ENCODE measurements around the gene ZNF430. TPM values are rescaled to one million over a fixed set of nuclear protein-coding genes. Genes with fewer than 3 reads are reported as not detected.

Gene ZNF430
- 7.2 and 28.3 TPM in 2 replicates for total RNA-seq

GRCh38 chr19:21020298-21021227 lies at the start of gene ZNF430:
Gene ZNF430 (plus strand): TSS chr19:21020657. CDS start chr19:21020801, 144 bp downstream.

GRCh38 chr19:21082011-21082975 lies 61.8 kb downstream of the ZNF430 start, which contains the start of gene ZNF714:
Gene ZNF714 (plus strand): TSS chr19:21082203. CDS start chr19:21098269, 16,066 bp downstream.

Other genes starting within 250 kb of the ZNF430 start
- 1.6 and 5.4 TPM in 2 replicates for gene ZNF66, start 244.4 kb upstream of the ZNF430 start, total RNA-seq
- 4.9 and 7.2 TPM in 2 replicates for gene ZNF85, start 97.4 kb upstream of the ZNF430 start, total RNA-seq
- gene ZNF714, start 61.5 kb downstream of the ZNF430 start, total RNA-seq, result 7.2 and 13.9 TPM in 2 replicates
- gene ZNF431, start 121.4 kb downstream of the ZNF430 start, total RNA-seq, result 6.6 and 9.9 TPM in 2 replicates

Data from airway epithelial cell (primary cell).